Stimulated activated CD8-positive, alpha-beta memory T cell treated with anti-CD3 and anti-CD28 coated beads, Interleukin-15, amount 100 ng/mL, for 24 hours (primary cell): Measurements from ENCODE around the gene NOL4L.

ENCODE experiments used
- DNase-seq: peaks from one replicate; pipeline ENCODE4 v3.0.0-alpha.2; 2020; ENCODE audit warnings: low read depth

The NOL4L gene

GRCh38 chr20:32539817-32540675 lies 45.1 kb downstream of the NOL4L start:
- no peak for DNase-seq

GRCh38 chr20:32539026-32539816 lies 45.9 kb downstream of the NOL4L start:
- no peak for DNase-seq

GRCh38 chr20:32538526-32538939 lies 46.6 kb downstream of the NOL4L start:
- no peak for DNase-seq

GRCh38 chr20:32537657-32538525 lies 47.2 kb downstream of the NOL4L start:
- DNase-seq = no peak

- DNase-seq = no peak
Observed at GRCh38 chr20:32536851-32537656, 48.1 kb downstream of the NOL4L start.

GRCh38 chr20:32535953-32536823 lies 48.9 kb downstream of the NOL4L start:
- no peak for DNase-seq

- no peak for DNase-seq
Observed at GRCh38 chr20:32535316-32535952, 49.7 kb downstream of the NOL4L start.

GRCh38 chr20:32534661-32535240 lies 50.4 kb downstream of the NOL4L start:
- no peak for DNase-seq

- no peak for DNase-seq
Observed at GRCh38 chr20:32533732-32534131, 51.4 kb downstream of the NOL4L start.

- no peak for DNase-seq
Observed at GRCh38 chr20:32532246-32532645, 52.9 kb downstream of the NOL4L start.

GRCh38 chr20:32528905-32529670 lies 56.0 kb downstream of the NOL4L start:
- DNase-seq = no peak

- DNase-seq = no peak
Observed at GRCh38 chr20:32528171-32528891, 56.8 kb downstream of the NOL4L start.

GRCh38 chr20:32527447-32528055 lies 57.6 kb downstream of the NOL4L start:
- no peak for DNase-seq

- DNase-seq = no peak
Observed at GRCh38 chr20:32527052-32527446, 58.1 kb downstream of the NOL4L start.

- DNase-seq = no peak
Observed at GRCh38 chr20:32526541-32526940, 58.6 kb downstream of the NOL4L start.

GRCh38 chr20:32526125-32526524 lies 59.0 kb downstream of the NOL4L start:
- no peak for DNase-seq

GRCh38 chr20:32524829-32525501 lies 60.2 kb downstream of the NOL4L start:
- DNase-seq = no peak
